Stomach (tissue), 9 donors: ENCODE results near the gene MARCHF6. TPM values are rescaled to one million over a fixed set of nuclear protein-coding genes. Genes with fewer than 3 reads are reported as not detected.

Experiments
- DNase-seq, 2 donors: peaks; one replicate each; pipeline versions ENCODE4 v3.0.0 to v3.0.0-alpha.2; 2013 to 2019
- H3K27ac ChIP-seq, 5 donors: fragments of 200-600 bp in 4 of 5; sonication (generic) in 4 of 5; one replicate each; pipeline ENCODE4 v1.5.1; 2013 to 2019; ENCODE audit warnings: mild to moderate bottlenecking in 1 of 5, moderate library complexity in 1 of 5
- H3K27me3 ChIP-seq, 3 donors: fragments of 200-600 bp; sonication (generic); one replicate each; pipeline ENCODE4 v1.5.1; 2017 to 2019; ENCODE audit warnings: mixed run types in 1 of 3
- H3K36me3 ChIP-seq, 4 donors: fragments of 200-600 bp; sonication (generic); 1 replicate in 3 of 4; 2 replicates in 1 of 4; pipeline ENCODE4 v1.5.1; 2016 to 2019
- H3K4me1 ChIP-seq, 4 donors: fragments of 200-600 bp; sonication (generic); one replicate each; pipeline ENCODE4 v1.5.1; 2016 to 2019
- H3K4me3 ChIP-seq, 4 donors: fragments of 200-600 bp; sonication (generic) in 3 of 4; one replicate each; pipeline ENCODE4 v1.5.1; 2016 to 2019; ENCODE audit warnings: mild to moderate bottlenecking in 1 of 4
- H3K9me3 ChIP-seq, 4 donors: fragments of 200-600 bp; sonication (generic); one replicate each; pipeline ENCODE4 v1.5.1; 2016 to 2019
- CTCF ChIP-seq, 7 experiments: fragments of 450-650 bp in 4 of 7; fragments of 200-600 bp in 3 of 7; sonication (generic) in 3 of 7; IDR thresholded peaks; one replicate each; pipeline ENCODE4 v1.5.1; 2016 to 2019; ENCODE audit warnings: antibody characterized with exemption in 7 of 7, control low read depth in 2 of 7, mild to moderate bottlenecking in 1 of 7
- EP300 ChIP-seq: sonication (generic); formaldehyde crosslinking; IDR thresholded peaks from one replicate; pipeline ENCODE4 v1.6.1; 2017; ENCODE audit warnings: antibody characterized with exemption
- POLR2A ChIP-seq, 4 donors: fragments of 450-650 bp; IDR thresholded peaks; one replicate each; pipeline ENCODE4 v1.6.1; 2016; ENCODE audit warnings: antibody characterized with exemption in 4 of 4, control low read depth in 2 of 4, mild to moderate bottlenecking in 1 of 4, moderate library complexity in 1 of 4
- POLR2AphosphoS5 ChIP-seq, 3 donors: sonication (generic); formaldehyde crosslinking; IDR thresholded peaks; one replicate each; pipeline ENCODE4 v1.6.1; 2016; ENCODE audit warnings: antibody characterized with exemption in 3 of 3
- WGBS, 5 donors: extraction: QIAGEN DNeasy Blood & Tissue Kit in 3 of 5; methylation state at CpG; one replicate each; pipeline versions ENCODE4 v1.1.5 to v1.1.7; 2013 to 2018; 5-methylcytosine and 5-hydroxymethylcytosine counted together
- intact Hi-C: fragments of 100-400 bp; cut with DNase I; formaldehyde crosslinking; loops from one replicate; pipeline ENCODE4 v1.15.1; 2023; ENCODE audit warnings: low total_unique reads
- polyA plus RNA-seq, 3 donors: library from polyadenylated mRNA; stranded (reverse); fragments of 200-250 nt; gene quantifications; one replicate each; pipeline ENCODE4 v1.2.3, GENCODE V29; 2013
- total RNA-seq, 5 donors: library from RNA; depleted of rRNA; stranded (reverse); fragments of >200 nt; gene quantifications; one replicate each; pipeline versions ENCODE4 v1.1.0 to v1.2.3, GENCODE V29; 2014 to 2016
- donor health status: healthy with polysubstance abuse.
- donor health status: Bipolar disorder and iron deficiency.
- donor health status: healthy.

MARCHF6 gene
- total and polyA plus RNA-seq, 8 donors, result 11.8 to 384 (median 83.9) TPM

GRCh38 chr5:10333154-10334006 is 20.1 kb upstream of the MARCHF6 start:
- H3K36me3 ChIP-seq, result no peaks in the 10 kb centered on the region
- peaks cover 0 to 19% (median 4%) of the 10 kb centered on the region in 3 donors for H3K27me3 ChIP-seq
- DNase-seq, result peak; percentile 60 to 79
- intact Hi-C loops, result no loop called here
- 0 to 5% (median 4%) methylated on average over 61 to 81 of the region's 81 CpGs for WGBS, 5 donors
- peaks cover 29 to 53% (median 41%) of the 10 kb centered on the region in 4 donors for H3K4me1 ChIP-seq
- peak overlapping the region in 4 of 5 donors; percentile 10 to 61 (median 44) for H3K27ac ChIP-seq
- H3K4me3 ChIP-seq, result peak overlapping the region; percentile 56 to 67 (median 64)
- TF ChIP-seq POLR2A (IDR thresholded peaks at IDR 0.05) (no peak), EP300 (no peak), POLR2AphosphoS5 (IDR thresholded peaks at IDR 0.05) (no peak), CTCF (IDR thresholded peaks at IDR 0.05) (peak in 2 of 7 experiments; percentile 17 to 20)
- H3K9me3 ChIP-seq, result no peaks in the 10 kb centered on the region

GRCh38 chr5:10334831-10335230 is 18.7 kb upstream of the MARCHF6 start:
- intact Hi-C loops, result no loop called here
- no peak overlapping the region for H3K4me3 ChIP-seq
- DNase-seq, result no peak
- H3K27ac ChIP-seq, result no peak overlapping the region
- H3K9me3 ChIP-seq, result no peaks in the 10 kb centered on the region
- H3K27me3 ChIP-seq, result peaks cover 0 to 19% (median 4%) of the 10 kb centered on the region in 3 donors
- H3K4me1 ChIP-seq, result peaks cover 26 to 48% (median 41%) of the 10 kb centered on the region in 4 donors
- no peak for TF ChIP-seq EP300
- TF ChIP-seq POLR2AphosphoS5 (IDR thresholded peaks at IDR 0.05), result no peak
- TF ChIP-seq CTCF (IDR thresholded peaks at IDR 0.05), result no peak
- TF ChIP-seq POLR2A (IDR thresholded peaks at IDR 0.05), result no peak
- H3K36me3 ChIP-seq, result no peaks in the 10 kb centered on the region
- 80 to 89% (median 86%) methylated on average over 5 of the region's 5 CpGs for WGBS, 5 donors

- Histone ChIP-seq H3K27ac (no peak overlapping the region), H3K36me3 (no peaks in the 10 kb centered on the region), H3K4me1 (peaks cover 17 to 38% (median 31%) of the 10 kb centered on the region in 4 donors), H3K27me3 (peaks cover 0 to 19% (median 4%) of the 10 kb centered on the region in 3 donors), H3K4me3 (no peak overlapping the region), H3K9me3 (no peaks in the 10 kb centered on the region)
- TF ChIP-seq EP300 (no peak), POLR2AphosphoS5 (IDR thresholded peaks at IDR 0.05) (no peak), POLR2A (IDR thresholded peaks at IDR 0.05) (no peak), CTCF (IDR thresholded peaks at IDR 0.05) (no peak)
- intact Hi-C loops, result no loop called here
- 93 to 96% (median 94%) methylated on average over 13 to 14 of the region's 14 CpGs for WGBS, 5 donors
- no peak for DNase-seq
These were observed 17.6 kb upstream of the MARCHF6 start for GRCh38 chr5:10335711-10336470.

DNA sequence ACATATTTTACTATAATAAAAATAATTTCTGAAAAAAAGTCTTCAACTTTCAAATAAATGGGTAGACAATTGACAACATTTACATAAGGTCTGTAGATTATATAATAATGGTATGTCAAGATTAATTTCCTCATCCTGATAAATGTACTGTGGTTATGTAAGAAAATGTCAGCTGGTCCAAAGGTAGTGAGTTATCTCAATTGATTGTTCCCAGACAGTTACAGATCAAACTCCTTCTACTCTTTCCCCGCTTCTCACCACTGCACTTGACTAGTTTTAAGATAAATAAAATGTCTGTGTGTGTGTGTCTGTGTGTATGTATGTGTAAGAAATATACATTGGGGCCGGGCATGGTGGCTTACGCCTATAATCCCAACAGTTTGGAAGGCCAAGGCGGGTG is 16.4 kb upstream of the MARCHF6 start:
- TF ChIP-seq CTCF (IDR thresholded peaks at IDR 0.05) (no peak), EP300 (no peak), POLR2A (IDR thresholded peaks at IDR 0.05) (no peak), POLR2AphosphoS5 (IDR thresholded peaks at IDR 0.05) (no peak)
- 82 to 88% (median 84%) methylated on average over 4 of the region's 4 CpGs for WGBS, 5 donors

More for the DNA sequence above, 16.4 kb upstream of the MARCHF6 start:
- H3K9me3 ChIP-seq, result no peaks in the 10 kb centered on the region
- no peaks in the 10 kb centered on the region for H3K36me3 ChIP-seq
- H3K4me3 ChIP-seq, result no peak overlapping the region
- DNase-seq, result no peak
- no peak overlapping the region for H3K27ac ChIP-seq
- intact Hi-C loops, result no loop called here
- H3K4me1 ChIP-seq, result peaks cover 12 to 25% (median 19%) of the 10 kb centered on the region in 4 donors
- H3K27me3 ChIP-seq, result peaks cover 0 to 19% (median 4%) of the 10 kb centered on the region in 3 donors
